ENCODE measurements around the gene ABCF1.

DNA sequence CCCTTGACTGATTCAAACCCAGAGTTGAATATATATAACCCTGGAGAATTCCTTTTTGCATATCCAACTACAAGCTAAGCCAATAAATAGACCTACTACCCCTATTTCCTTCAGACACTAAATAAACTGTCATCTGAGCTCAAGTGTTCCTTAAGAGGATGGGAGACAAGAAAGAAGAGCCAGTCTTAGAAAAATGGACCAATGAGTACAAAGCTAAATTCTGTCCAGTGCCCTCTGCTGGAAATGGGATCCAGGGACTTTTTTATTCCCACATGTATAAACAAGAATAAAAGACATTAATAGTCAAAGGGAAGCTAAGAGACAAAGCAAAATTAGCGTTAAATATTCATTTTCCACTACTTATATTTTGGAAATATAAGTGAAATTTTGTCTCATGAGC, 41.0 kb downstream of the ABCF1 start:
- TF ChIP-seq, protein P1, sequence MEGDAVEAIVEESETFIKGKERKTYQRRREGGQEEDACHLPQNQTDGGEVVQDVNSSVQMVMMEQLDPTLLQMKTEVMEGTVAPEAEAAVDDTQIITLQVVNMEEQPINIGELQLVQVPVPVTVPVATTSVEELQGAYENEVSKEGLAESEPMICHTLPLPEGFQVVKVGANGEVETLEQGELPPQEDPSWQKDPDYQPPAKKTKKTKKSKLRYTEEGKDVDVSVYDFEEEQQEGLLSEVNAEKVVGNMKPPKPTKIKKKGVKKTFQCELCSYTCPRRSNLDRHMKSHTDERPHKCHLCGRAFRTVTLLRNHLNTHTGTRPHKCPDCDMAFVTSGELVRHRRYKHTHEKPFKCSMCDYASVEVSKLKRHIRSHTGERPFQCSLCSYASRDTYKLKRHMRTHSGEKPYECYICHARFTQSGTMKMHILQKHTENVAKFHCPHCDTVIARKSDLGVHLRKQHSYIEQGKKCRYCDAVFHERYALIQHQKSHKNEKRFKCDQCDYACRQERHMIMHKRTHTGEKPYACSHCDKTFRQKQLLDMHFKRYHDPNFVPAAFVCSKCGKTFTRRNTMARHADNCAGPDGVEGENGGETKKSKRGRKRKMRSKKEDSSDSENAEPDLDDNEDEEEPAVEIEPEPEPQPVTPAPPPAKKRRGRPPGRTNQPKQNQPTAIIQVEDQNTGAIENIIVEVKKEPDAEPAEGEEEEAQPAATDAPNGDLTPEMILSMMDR (IDR thresholded peaks at IDR 0.05) = peak in 1 of 4 experiments; percentile 27
- TF ChIP-seq POLR2A (IDR thresholded peaks at IDR 0.05) = no peak

Measured in uterus (tissue), 2 donors.